Vagina (tissue), 2 donors: ENCODE data around the gene STK11. TPM values are rescaled to one million over a fixed set of nuclear protein-coding genes. Genes with fewer than 3 reads are reported as not detected.

Source experiments
- DNase-seq, 2 donors: peaks; one replicate each; pipeline ENCODE4 v3.0.0-alpha.2; 2017; ENCODE audit errors: extremely low spot score in 2 of 2
- H3K27ac ChIP-seq: fragments of 200-600 bp; sonication (generic); one replicate; pipeline ENCODE4 v1.5.1; 2019
- H3K27me3 ChIP-seq: fragments of 200-600 bp; sonication (generic); one replicate; pipeline ENCODE4 v1.5.1; 2019
- H3K36me3 ChIP-seq, 2 donors: fragments of 200-600 bp; sonication (generic); one replicate each; pipeline ENCODE4 v1.5.1; 2017 to 2019
- H3K4me1 ChIP-seq: fragments of 200-600 bp; sonication (generic); one replicate; pipeline ENCODE4 v1.5.1; 2019
- H3K4me3 ChIP-seq, 2 donors: fragments of 200-600 bp; sonication (generic); 1 replicate in 1 of 2; 2 replicates in 1 of 2; pipeline ENCODE4 v1.5.1; 2016 to 2019
- H3K9me3 ChIP-seq: fragments of 200-600 bp; sonication (generic); one replicate; pipeline ENCODE4 v1.5.1; 2019
- CTCF ChIP-seq, 3 experiments: fragments of 450-650 bp in 2 of 3; fragments of 200-600 bp in 1 of 3; sonication (generic) in 1 of 3; IDR thresholded peaks; one replicate each; pipeline ENCODE4 v1.5.1; 2017 to 2019; ENCODE audit warnings: antibody characterized with exemption in 3 of 3, mild to moderate bottlenecking in 2 of 3, moderate library complexity in 2 of 3
- POLR2A ChIP-seq, 2 donors: fragments of 450-650 bp; IDR thresholded peaks; one replicate each; pipeline ENCODE4 v1.6.1; 2017; ENCODE audit warnings: antibody characterized with exemption in 2 of 2, mild to moderate bottlenecking in 2 of 2, moderate library complexity in 2 of 2
- POLR2AphosphoS5 ChIP-seq, 2 donors: sonication (generic); formaldehyde crosslinking; IDR thresholded peaks; one replicate each; pipeline ENCODE4 v1.9.0; 2017; ENCODE audit warnings: antibody characterized with exemption in 2 of 2, mild to moderate bottlenecking in 2 of 2, low read depth in 1 of 2; ENCODE audit not compliant: insufficient read depth in 1 of 2
- intact Hi-C: fragments of 100-400 bp; cut with DNase I; formaldehyde crosslinking; loops from one replicate; pipeline ENCODE4 v1.15.1; 2023
- total RNA-seq: library from RNA; depleted of rRNA; stranded (reverse); fragments of >200 nt; gene quantifications from one replicate; pipeline ENCODE4 v1.2.3, GENCODE V29; 2016

Gene STK11
- total RNA-seq, 1 donor from 2014 or later = 54.5 TPM

- Histone ChIP-seq H3K4me1 (peaks cover 40% of the 10 kb centered on the region), H3K4me3 (no peak overlapping the region), H3K36me3 (no peaks in the 10 kb centered on the region), H3K27ac (peak overlapping the region; percentile 84), H3K27me3 (no peaks in the 10 kb centered on the region), H3K9me3 (no peaks in the 10 kb centered on the region)
- intact Hi-C loops = no loop called here
- DNase-seq = no peak
- TF ChIP-seq CTCF (IDR thresholded peaks at IDR 0.05) (peak in 1 of 3 experiments; percentile 33), POLR2A (IDR thresholded peaks at IDR 0.05) (no peak), POLR2AphosphoS5 (IDR thresholded peaks at IDR 0.05; ENCODE audit: insufficient read depth in 1 of 2, low read depth in 1 of 2) (peak in 1 of 2 donors; percentile 83)
These were observed 28.1 kb upstream of the STK11 start for GRCh38 chr19:1177322-1178114.

GRCh38 chr19:1181606-1182005 is 24.0 kb upstream of the STK11 start:
- peaks cover 25% of the 10 kb centered on the region for H3K4me1 ChIP-seq
- H3K9me3 ChIP-seq = no peaks in the 10 kb centered on the region
- DNase-seq = no peak
- H3K36me3 ChIP-seq = no peaks in the 10 kb centered on the region
- no peak overlapping the region for H3K4me3 ChIP-seq
- TF ChIP-seq CTCF (IDR thresholded peaks at IDR 0.05) = no peak
- peak; percentile 33 to 40 for TF ChIP-seq POLR2AphosphoS5 (IDR thresholded peaks at IDR 0.05; ENCODE audit: insufficient read depth in 1 of 2, low read depth in 1 of 2)
- no peak for TF ChIP-seq POLR2A (IDR thresholded peaks at IDR 0.05)
- intact Hi-C loops = no loop called here
- H3K27me3 ChIP-seq = no peaks in the 10 kb centered on the region
- H3K27ac ChIP-seq = peak overlapping the region; percentile 68

- DNase-seq = no peak
- Histone ChIP-seq H3K4me1 (peaks cover 20% of the 10 kb centered on the region), H3K4me3 (no peak overlapping the region), H3K27ac (peak overlapping the region; percentile 68), H3K36me3 (no peaks in the 10 kb centered on the region), H3K9me3 (no peaks in the 10 kb centered on the region), H3K27me3 (no peaks in the 10 kb centered on the region)
- intact Hi-C loops = no loop called here
- no peak for TF ChIP-seq POLR2A (IDR thresholded peaks at IDR 0.05)
- TF ChIP-seq CTCF (IDR thresholded peaks at IDR 0.05) = no peak
- TF ChIP-seq POLR2AphosphoS5 (IDR thresholded peaks at IDR 0.05; ENCODE audit: insufficient read depth in 1 of 2, low read depth in 1 of 2) = no peak
These were observed 23.5 kb upstream of the STK11 start for GRCh38 chr19:1182068-1182467.

- TF ChIP-seq POLR2A (IDR thresholded peaks at IDR 0.05) = no peak
- no peak for TF ChIP-seq CTCF (IDR thresholded peaks at IDR 0.05)
- no peak for TF ChIP-seq POLR2AphosphoS5 (IDR thresholded peaks at IDR 0.05; ENCODE audit: insufficient read depth in 1 of 2, low read depth in 1 of 2)
- no peak overlapping the region for H3K4me3 ChIP-seq
- peaks cover 13% of the 10 kb centered on the region for H3K4me1 ChIP-seq
- no peaks in the 10 kb centered on the region for H3K27me3 ChIP-seq
- DNase-seq = no peak
- H3K27ac ChIP-seq = no peak overlapping the region
- intact Hi-C loops = no loop called here
- no peaks in the 10 kb centered on the region for H3K9me3 ChIP-seq
- H3K36me3 ChIP-seq = no peaks in the 10 kb centered on the region
These were observed 22.9 kb upstream of the STK11 start for GRCh38 chr19:1182727-1183126.

GRCh38 chr19:1183543-1184172 is 21.9 kb upstream of the STK11 start:
- TF ChIP-seq POLR2AphosphoS5 (IDR thresholded peaks at IDR 0.05; ENCODE audit: insufficient read depth in 1 of 2, low read depth in 1 of 2) = no peak
- TF ChIP-seq POLR2A (IDR thresholded peaks at IDR 0.05) = no peak
- no peak for TF ChIP-seq CTCF (IDR thresholded peaks at IDR 0.05)
- Histone ChIP-seq H3K36me3 (no peaks in the 10 kb centered on the region), H3K4me3 (no peak overlapping the region), H3K27ac (no peak overlapping the region), H3K4me1 (peaks cover 10% of the 10 kb centered on the region), H3K27me3 (no peaks in the 10 kb centered on the region), H3K9me3 (no peaks in the 10 kb centered on the region)
- intact Hi-C loops = no loop called here
- no peak for DNase-seq
